Measurements from ENCODE around the gene GPR151.
A peak's percentile ranks its signal among the peaks of the same experiment; 100 is the strongest.

Gene GPR151

GRCh38 chr5:146533882-146534281 lies 17.9 kb upstream of the GPR151 start:
- no peak for FAIRE-seq
- no peak for DNase-seq (ENCODE audit: insufficient read length, low spot score)
- TF ChIP-seq CTCF (IDR thresholded peaks at IDR 0.05; ENCODE audit: insufficient read depth, missing control alignments) = no peak

GRCh38 chr5:146533260-146533857 lies 17.4 kb upstream of the GPR151 start:
- peak; percentile 44 for FAIRE-seq
- peak; percentile 98 for TF ChIP-seq CTCF (IDR thresholded peaks at IDR 0.05; ENCODE audit: insufficient read depth, missing control alignments)
- DNase-seq (ENCODE audit: insufficient read length, low spot score) = peak; percentile 43

GRCh38 chr5:146529984-146530383 lies 14.0 kb upstream of the GPR151 start:
- FAIRE-seq = no peak
- no peak for TF ChIP-seq CTCF (IDR thresholded peaks at IDR 0.05; ENCODE audit: insufficient read depth, missing control alignments)
- no peak for DNase-seq (ENCODE audit: insufficient read length, low spot score)

GRCh38 chr5:146528236-146528635 lies 12.2 kb upstream of the GPR151 start:
- DNase-seq (ENCODE audit: insufficient read length, low spot score) (no peak), FAIRE-seq (no peak)
- peak; percentile 57 for TF ChIP-seq CTCF (IDR thresholded peaks at IDR 0.05; ENCODE audit: insufficient read depth, missing control alignments)

- no peak for TF ChIP-seq CTCF (IDR thresholded peaks at IDR 0.05; ENCODE audit: insufficient read depth, missing control alignments)
- FAIRE-seq (no peak), DNase-seq (ENCODE audit: insufficient read length, low spot score) (no peak)
Observed at GRCh38 chr5:146527785-146528184, 11.8 kb upstream of the GPR151 start.

- no peak for DNase-seq (ENCODE audit: insufficient read length, low spot score)
- no peak for FAIRE-seq
- no peak for TF ChIP-seq CTCF (IDR thresholded peaks at IDR 0.05; ENCODE audit: insufficient read depth, missing control alignments)
Observed at GRCh38 chr5:146523698-146524097, 7.7 kb upstream of the GPR151 start.

- FAIRE-seq (no peak), DNase-seq (ENCODE audit: insufficient read length, low spot score) (no peak)
- no peak for TF ChIP-seq CTCF (IDR thresholded peaks at IDR 0.05; ENCODE audit: insufficient read depth, missing control alignments)
Observed at GRCh38 chr5:146521403-146522106, 5.6 kb upstream of the GPR151 start.

All from D721Med (cell line).